ENCODE data around the gene EFR3B.

DNA sequence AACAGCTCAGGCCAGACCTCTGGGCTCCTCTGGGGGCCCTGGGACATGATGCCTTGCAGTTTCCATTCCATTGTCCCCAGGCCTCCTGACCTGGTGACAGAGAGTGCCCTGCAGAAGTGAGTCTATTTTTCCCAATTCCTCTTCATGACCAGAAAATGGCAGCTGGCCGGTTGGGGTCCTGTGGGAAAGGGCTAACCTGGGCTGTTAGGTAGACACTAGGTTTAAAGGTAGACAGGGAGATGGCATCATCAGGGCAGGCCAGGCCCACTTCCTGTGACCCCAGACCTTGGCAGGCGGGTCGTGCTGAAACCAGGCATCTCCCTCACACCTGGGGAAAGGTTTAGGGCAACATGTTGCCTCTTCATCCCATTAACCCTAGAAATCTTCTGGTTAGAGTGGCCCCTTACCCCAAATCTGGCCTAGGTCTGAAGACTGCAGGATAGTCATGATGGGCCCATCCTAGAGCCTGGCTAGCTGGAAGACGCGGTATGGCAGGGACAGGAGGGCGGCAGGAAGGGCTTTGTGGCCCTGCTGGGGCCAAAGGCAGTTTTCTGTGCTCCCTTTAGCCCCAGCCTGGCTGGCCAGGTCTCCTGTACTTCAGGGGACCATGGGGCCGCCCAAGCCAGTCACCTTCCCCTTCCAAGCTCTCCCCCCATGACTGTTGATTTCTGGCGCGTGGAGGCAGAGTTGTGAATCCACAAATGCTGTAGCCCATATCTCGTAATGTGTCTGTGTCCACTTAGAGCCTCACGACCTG lies 116.4 kb downstream of the EFR3B start:
- no peak for TF ChIP-seq NR3C1 (IDR thresholded peaks at IDR 0.05)
- TF ChIP-seq, protein P1, sequence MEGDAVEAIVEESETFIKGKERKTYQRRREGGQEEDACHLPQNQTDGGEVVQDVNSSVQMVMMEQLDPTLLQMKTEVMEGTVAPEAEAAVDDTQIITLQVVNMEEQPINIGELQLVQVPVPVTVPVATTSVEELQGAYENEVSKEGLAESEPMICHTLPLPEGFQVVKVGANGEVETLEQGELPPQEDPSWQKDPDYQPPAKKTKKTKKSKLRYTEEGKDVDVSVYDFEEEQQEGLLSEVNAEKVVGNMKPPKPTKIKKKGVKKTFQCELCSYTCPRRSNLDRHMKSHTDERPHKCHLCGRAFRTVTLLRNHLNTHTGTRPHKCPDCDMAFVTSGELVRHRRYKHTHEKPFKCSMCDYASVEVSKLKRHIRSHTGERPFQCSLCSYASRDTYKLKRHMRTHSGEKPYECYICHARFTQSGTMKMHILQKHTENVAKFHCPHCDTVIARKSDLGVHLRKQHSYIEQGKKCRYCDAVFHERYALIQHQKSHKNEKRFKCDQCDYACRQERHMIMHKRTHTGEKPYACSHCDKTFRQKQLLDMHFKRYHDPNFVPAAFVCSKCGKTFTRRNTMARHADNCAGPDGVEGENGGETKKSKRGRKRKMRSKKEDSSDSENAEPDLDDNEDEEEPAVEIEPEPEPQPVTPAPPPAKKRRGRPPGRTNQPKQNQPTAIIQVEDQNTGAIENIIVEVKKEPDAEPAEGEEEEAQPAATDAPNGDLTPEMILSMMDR (IDR thresholded peaks at IDR 0.05): no peak
- TF ChIP-seq SMC3 (IDR thresholded peaks at IDR 0.05): no peak
